ENCODE data around the gene FAM114A1.

DNA sequence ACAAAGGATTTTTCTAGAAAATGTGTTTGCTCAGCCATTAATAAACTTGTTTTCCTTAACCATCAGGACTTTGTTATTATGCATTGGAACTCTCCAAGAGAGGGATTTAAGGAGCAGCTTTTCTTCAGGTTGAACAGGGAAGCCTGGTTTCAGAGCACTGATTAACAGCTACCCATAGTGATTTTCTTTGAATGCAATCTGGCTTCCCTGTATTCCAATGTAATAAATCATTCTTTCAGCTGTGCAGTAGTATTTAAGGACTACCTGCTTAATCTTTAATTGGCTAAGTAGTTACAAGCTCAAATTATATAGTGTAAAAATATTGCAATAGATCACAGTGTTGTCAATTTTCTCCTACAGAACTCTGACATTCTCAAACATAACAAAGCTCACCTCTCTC lies 87.1 kb downstream of the FAM114A1 start:
- TF ChIP-seq, protein P1, sequence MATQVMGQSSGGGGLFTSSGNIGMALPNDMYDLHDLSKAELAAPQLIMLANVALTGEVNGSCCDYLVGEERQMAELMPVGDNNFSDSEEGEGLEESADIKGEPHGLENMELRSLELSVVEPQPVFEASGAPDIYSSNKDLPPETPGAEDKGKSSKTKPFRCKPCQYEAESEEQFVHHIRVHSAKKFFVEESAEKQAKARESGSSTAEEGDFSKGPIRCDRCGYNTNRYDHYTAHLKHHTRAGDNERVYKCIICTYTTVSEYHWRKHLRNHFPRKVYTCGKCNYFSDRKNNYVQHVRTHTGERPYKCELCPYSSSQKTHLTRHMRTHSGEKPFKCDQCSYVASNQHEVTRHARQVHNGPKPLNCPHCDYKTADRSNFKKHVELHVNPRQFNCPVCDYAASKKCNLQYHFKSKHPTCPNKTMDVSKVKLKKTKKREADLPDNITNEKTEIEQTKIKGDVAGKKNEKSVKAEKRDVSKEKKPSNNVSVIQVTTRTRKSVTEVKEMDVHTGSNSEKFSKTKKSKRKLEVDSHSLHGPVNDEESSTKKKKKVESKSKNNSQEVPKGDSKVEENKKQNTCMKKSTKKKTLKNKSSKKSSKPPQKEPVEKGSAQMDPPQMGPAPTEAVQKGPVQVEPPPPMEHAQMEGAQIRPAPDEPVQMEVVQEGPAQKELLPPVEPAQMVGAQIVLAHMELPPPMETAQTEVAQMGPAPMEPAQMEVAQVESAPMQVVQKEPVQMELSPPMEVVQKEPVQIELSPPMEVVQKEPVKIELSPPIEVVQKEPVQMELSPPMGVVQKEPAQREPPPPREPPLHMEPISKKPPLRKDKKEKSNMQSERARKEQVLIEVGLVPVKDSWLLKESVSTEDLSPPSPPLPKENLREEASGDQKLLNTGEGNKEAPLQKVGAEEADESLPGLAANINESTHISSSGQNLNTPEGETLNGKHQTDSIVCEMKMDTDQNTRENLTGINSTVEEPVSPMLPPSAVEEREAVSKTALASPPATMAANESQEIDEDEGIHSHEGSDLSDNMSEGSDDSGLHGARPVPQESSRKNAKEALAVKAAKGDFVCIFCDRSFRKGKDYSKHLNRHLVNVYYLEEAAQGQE (IDR thresholded peaks at IDR 0.05; ENCODE audit: insufficient read depth in 1 of 2, low read depth in 2 of 2, low read length in 2 of 2) = no peak
- TF ChIP-seq POLR2AphosphoS5 (IDR thresholded peaks at IDR 0.05; ENCODE audit: low read depth, low read length) = no peak
- no peak for TF ChIP-seq TAF1 (IDR thresholded peaks at IDR 0.05; ENCODE audit: borderline replicate concordance, insufficient read depth, low read length)
- TF ChIP-seq SIN3A (IDR thresholded peaks at IDR 0.05; ENCODE audit: borderline replicate concordance, insufficient read depth, low read length) = no peak
- no peak for TF ChIP-seq FOXP2 (optimal IDR thresholded peaks at IDR 0.05; ENCODE audit: borderline replicate concordance, extremely low read depth, extremely low read length, insufficient read depth)
